ENCODE data around the gene DIS3L2.

Gene DIS3L2

DNA sequence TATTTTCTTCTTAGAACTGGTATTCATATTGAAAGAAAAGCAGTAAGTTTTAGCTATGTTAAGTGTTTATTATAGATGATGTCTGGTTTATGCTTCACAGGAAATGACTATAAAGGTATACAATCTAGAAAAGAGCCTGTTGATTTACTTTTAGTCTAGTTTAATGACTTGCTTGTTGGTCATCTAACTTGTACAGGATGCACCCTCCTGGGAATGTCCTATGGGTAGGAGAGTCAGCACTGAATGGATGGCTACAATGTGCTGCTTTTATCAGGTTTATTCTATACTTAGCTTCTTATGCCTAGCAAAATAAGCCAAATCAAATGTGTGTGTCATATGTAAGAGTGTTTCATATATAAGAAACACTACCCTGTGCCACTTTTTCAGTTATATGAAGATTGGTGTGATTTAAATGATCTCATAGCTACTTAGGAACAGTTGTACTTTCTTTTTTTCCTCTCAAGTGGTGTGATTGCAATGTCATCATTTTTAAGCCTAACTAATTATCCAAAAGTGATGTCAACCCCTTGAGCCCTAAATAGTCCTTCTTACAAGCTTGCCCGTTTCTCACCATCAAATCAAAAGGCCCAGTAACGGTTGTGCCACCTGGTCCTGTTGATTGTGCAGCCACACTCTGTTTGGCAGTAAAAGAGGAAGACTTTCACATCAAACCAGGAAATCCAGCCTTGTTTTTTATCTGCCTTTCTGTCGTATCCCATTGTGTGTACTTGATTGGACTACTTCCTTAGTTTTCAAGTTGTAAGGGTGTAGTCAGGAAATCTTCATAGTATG lies 176.0 kb downstream of the DIS3L2 start:
- TF ChIP-seq, protein P1, sequence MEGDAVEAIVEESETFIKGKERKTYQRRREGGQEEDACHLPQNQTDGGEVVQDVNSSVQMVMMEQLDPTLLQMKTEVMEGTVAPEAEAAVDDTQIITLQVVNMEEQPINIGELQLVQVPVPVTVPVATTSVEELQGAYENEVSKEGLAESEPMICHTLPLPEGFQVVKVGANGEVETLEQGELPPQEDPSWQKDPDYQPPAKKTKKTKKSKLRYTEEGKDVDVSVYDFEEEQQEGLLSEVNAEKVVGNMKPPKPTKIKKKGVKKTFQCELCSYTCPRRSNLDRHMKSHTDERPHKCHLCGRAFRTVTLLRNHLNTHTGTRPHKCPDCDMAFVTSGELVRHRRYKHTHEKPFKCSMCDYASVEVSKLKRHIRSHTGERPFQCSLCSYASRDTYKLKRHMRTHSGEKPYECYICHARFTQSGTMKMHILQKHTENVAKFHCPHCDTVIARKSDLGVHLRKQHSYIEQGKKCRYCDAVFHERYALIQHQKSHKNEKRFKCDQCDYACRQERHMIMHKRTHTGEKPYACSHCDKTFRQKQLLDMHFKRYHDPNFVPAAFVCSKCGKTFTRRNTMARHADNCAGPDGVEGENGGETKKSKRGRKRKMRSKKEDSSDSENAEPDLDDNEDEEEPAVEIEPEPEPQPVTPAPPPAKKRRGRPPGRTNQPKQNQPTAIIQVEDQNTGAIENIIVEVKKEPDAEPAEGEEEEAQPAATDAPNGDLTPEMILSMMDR (conservative IDR thresholded peaks at IDR 0.05; ENCODE audit: low read depth), result no peak
- CTCF ChIA-PET, result interaction anchor here (0.6 to 0.7 kb wide), 2 partner anchors 152 to 168 kb away, joined by 3 to 4 read pairs; no protein-coding TSS in a partner anchor
- no peak overlapping the region for H3K27ac ChIP-seq
- DNase-seq (ENCODE audit: low spot score), result no peak
- POLR2A ChIA-PET (ENCODE audit: low non-redundant PET), result no interaction called here

DNA sequence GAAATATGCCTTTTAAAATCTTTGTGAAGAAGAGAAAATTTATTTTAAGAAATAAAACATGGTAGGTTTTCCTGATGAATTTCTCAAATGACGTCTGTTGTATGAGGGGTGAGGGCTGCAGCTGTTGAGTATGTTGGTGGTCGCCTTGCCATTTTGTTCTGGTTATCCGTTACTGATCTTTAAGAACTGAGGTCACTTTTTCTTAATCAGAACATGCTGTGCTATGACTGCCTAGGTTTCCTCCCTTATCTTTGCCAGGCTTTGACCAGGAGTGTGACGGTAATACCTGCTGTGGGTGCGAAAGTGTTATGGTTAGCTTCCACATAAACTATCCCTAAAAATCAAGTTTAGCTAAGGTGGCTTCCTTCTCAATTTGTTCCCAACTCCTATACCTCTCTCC lies 176.9 kb downstream of the DIS3L2 start:
- no peak overlapping the region for H3K27ac ChIP-seq
- ChIA-PET CTCF (interaction anchor here (0.6 to 1.0 kb wide), 3 partner anchors 107 to 454 kb away, joined by 3 to 4 read pairs (median 3); no protein-coding TSS in a partner anchor), POLR2A (ENCODE audit: low non-redundant PET) (no interaction called here)
- DNase-seq (ENCODE audit: low spot score), result no peak
- TF ChIP-seq, protein P1 (conservative IDR thresholded peaks at IDR 0.05; ENCODE audit: low read depth), result no peak

DNA sequence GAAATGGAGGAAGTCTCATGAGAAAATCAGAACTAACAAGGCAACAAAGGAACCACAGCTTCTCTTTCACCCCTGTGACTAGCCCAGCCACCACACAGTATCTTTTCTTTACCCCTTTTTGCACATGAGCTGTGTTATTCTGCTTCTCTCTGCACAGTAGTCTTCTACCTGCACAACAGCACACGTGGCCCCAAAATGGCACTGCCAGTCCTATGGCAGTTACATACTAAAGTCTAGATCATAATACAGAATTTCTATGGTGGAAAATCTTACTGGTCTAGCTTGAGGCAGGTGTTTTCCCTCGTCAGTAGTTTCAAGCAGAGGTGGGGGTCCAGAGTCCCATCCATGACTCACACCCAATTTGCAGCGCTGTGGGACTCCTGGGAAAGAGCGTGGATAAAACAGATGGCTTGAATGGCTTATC lies 177.7 kb downstream of the DIS3L2 start:
- ChIA-PET POLR2A (ENCODE audit: low non-redundant PET) (no interaction called here), CTCF (interaction anchor here (0.6 to 1.0 kb wide), 3 partner anchors 108 to 455 kb away, joined by 3 to 4 read pairs (median 3); no protein-coding TSS in a partner anchor)
- TF ChIP-seq, protein P1 (conservative IDR thresholded peaks at IDR 0.05; ENCODE audit: low read depth), result no peak
- no peak for DNase-seq (ENCODE audit: low spot score)
- no peak overlapping the region for H3K27ac ChIP-seq

DNA sequence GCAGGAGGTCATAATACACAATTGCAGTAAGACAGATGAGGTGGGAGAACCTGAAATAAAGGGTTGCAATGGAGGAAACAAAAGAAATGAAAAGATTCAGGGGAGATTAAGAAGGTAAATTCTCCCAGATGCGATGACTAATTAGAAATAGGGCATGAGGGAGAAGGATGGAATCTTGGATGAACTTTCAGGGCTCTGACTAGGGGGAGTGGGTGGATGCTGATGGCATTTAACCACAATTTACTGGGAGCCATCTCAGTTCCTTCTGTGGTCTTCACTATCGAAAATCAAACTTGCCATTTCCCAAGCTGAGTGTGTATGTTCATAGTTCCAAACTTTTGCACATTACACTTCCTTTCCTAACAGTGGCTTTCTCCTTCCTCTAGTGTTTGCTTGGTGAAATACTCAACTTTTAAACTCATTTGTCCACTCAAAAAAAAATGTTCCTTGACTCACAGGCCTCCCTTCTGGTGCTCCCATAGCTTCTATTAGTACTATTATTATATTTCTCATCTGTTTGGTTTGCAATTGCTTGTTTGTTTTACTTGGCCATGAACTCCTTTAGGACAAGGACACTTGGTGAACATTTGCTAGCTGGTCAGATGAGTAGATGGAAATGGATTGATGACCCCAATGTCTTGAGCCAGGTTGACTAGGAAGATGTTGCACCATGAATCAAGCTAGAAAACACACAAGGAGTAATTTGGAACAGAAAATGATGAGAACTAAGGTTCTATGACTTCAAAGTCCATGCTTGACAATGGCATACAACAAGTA lies 178.5 kb downstream of the DIS3L2 start:
- DNase-seq (ENCODE audit: low spot score), result no peak
- H3K27ac ChIP-seq, result no peak overlapping the region
- CTCF ChIA-PET, result interaction anchor here (3.7 kb wide), 1 partner anchor 214 kb away, joined by 43 read pairs; the partner anchor contains the start of gene NPPC
- POLR2A ChIA-PET (ENCODE audit: low non-redundant PET), result no interaction called here
- TF ChIP-seq, protein P1 (conservative IDR thresholded peaks at IDR 0.05; ENCODE audit: low read depth), result no peak

DNA sequence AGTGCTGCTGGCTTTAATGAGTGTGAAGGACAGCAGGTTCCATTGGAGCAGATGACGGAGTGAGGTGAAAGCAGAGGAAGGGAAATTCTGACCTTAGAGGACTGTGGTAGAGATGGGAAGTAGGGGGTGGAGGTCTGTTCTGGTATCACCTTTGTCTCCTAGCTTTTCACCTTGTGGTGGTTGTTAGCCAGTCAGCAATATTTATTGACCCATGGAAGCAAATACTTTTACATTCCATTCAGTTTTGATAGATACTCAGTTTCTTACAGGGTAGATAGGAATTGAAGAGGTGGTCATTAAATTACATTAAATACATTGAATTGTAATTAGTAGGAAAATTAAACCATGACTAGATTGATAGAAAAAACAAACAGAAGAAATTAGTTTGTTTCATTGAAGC lies 180.1 kb downstream of the DIS3L2 start:
- TF ChIP-seq, protein P1 (conservative IDR thresholded peaks at IDR 0.05; ENCODE audit: low read depth), result no peak
- H3K27ac ChIP-seq, result no peak overlapping the region
- no peak for DNase-seq (ENCODE audit: low spot score)
- CTCF ChIA-PET, result interaction anchor here (0.5 to 3.7 kb wide), 6 partner anchors 19 to 235 kb away, joined by 3 to 43 read pairs (median 4); partner anchors contain the start of gene NPPC
- POLR2A ChIA-PET (ENCODE audit: low non-redundant PET), result no interaction called here

DNA sequence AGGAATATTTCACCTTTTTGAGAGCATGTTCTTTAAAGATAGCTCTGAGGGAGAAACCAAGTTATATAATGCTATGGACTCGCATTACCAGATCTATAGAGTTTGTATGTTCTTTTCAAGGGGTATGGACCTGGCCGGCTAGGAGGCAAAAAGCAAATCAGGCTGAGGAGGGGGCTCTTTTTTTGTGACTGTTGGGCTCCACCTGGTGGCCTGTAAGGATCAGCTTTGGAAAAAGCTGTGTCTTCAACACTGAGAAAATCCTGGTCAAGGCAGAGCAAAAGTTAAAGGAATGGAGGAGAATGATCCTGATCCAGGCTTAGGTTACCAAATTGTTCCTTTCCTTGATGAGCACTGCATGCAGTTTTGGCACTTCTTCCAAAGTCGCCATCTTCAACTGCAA lies 180.5 kb downstream of the DIS3L2 start:
- CTCF ChIA-PET, result interaction anchor here (0.5 to 3.7 kb wide), 9 partner anchors 17 to 236 kb away, joined by 3 to 43 read pairs (median 5); partner anchors contain the start of gene NPPC
- TF ChIP-seq, protein P1 (conservative IDR thresholded peaks at IDR 0.05; ENCODE audit: low read depth), result peak; percentile 63
- DNase-seq (ENCODE audit: low spot score), result peak; percentile 17
- no peak overlapping the region for H3K27ac ChIP-seq
- POLR2A ChIA-PET (ENCODE audit: low non-redundant PET), result no interaction called here

Data from RWPE1 (cell line).